A673 (cell line): ENCODE data around the gene ZC2HC1B. TPM values are rescaled to one million over a fixed set of nuclear protein-coding genes. Genes with fewer than 3 reads are reported as not detected.
"Not testable (repeated sequence)": the region's sequence is repeated elsewhere in the genome, so short reads cannot be mapped to it uniquely, and the experiment has no call there.

Source experiments
- BruUV-seq: library from RNA; stranded (reverse); fragments of 400-500 nt; replicated peaks from 2 replicates; lab custom pipeline; 2021; lab: Mats Ljungman, UMichigan
- CTCF ChIA-PET: fragments of 300-600 bp; sonication (Branson Sonifier 250); formaldehyde crosslinking; loops from one replicate; lab custom pipeline; 2022; ENCODE audit warnings: antibody characterized with exemption; lab: Charles Lee
- POLR2A ChIA-PET: fragments of 300-600 bp; sonication (Branson Sonifier 250); formaldehyde crosslinking; loops from one replicate; lab custom pipeline; 2022; ENCODE audit warnings: antibody characterized with exemption; ENCODE audit not compliant: low non-redundant PET; lab: Charles Lee
- DNase-seq: peaks from one replicate; pipeline ENCODE4 v3.0.0-alpha.2; 2015; ENCODE audit warnings: low spot score
- H3K27ac ChIP-seq: fragments of 200-600 bp; sonication (generic); 2 replicates; pipeline ENCODE4 v1.5.1; 2016; ENCODE audit warnings: mixed run types, low read depth, mild to moderate bottlenecking, mixed read lengths, antibody characterized with exemption, low read length; ENCODE audit not compliant: poor library complexity, severe bottlenecking
- H3K27me3 ChIP-seq: fragments of 200-600 bp; sonication (generic); replicated peaks from 2 replicates; pipeline ENCODE4 v1.6.1; 2017; ENCODE audit warnings: mixed run types, low read depth, mild to moderate bottlenecking, mixed read lengths, antibody characterized with exemption, low read length; ENCODE audit not compliant: insufficient read depth, poor library complexity
- H3K36me3 ChIP-seq: fragments of 200-600 bp; sonication (generic); 2 replicates; pipeline ENCODE4 v1.6.1; 2016; ENCODE audit warnings: mixed run types, mild to moderate bottlenecking, mixed read lengths, antibody characterized with exemption, low read length; ENCODE audit not compliant: insufficient read depth, poor library complexity, severe bottlenecking
- H3K4me1 ChIP-seq: fragments of 200-600 bp; sonication (generic); 2 replicates; pipeline ENCODE4 v1.6.1; 2017; ENCODE audit warnings: mixed run types, mild to moderate bottlenecking, mixed read lengths, antibody characterized with exemption, low read length; ENCODE audit not compliant: insufficient read depth, poor library complexity, severe bottlenecking
- H3K4me3 ChIP-seq: fragments of 200-600 bp; sonication (generic); 2 replicates; pipeline ENCODE4 v1.5.1; 2016; ENCODE audit warnings: low read depth, mixed run types, mild to moderate bottlenecking, mixed read lengths, low read length; ENCODE audit not compliant: poor library complexity, severe bottlenecking
- H3K9me3 ChIP-seq: fragments of 200-600 bp; sonication (generic); 2 replicates; pipeline ENCODE4 v1.6.1; 2016; ENCODE audit warnings: mixed run types, low read depth, mild to moderate bottlenecking, mixed read lengths, antibody characterized with exemption, low read length; ENCODE audit not compliant: poor library complexity, severe bottlenecking
- EZH2 ChIP-seq: fragments of 200-600 bp; sonication (generic); IDR thresholded peaks from 2 replicates; pipeline ENCODE4 v1.6.1; 2017; ENCODE audit warnings: borderline replicate concordance, low read depth, mild to moderate bottlenecking, mixed read lengths, antibody characterized with exemption, low read length; ENCODE audit not compliant: poor library complexity, severe bottlenecking
- intact Hi-C: fragments of 100-400 bp; cut with micrococcal nuclease; formaldehyde crosslinking; loops from one replicate; pipeline ENCODE4 v1.10.0; 2022; ENCODE audit not compliant: unreplicated experiment
- total RNA-seq: library from RNA; stranded (reverse); gene quantifications from 2 replicates; pipeline ENCODE4 v1.2.3, GENCODE V29; 2021
- TF ChIP-seq, protein P1 (sequence below): fragments of 300-800, 200-600 bp; sonication (generic); conservative IDR thresholded peaks from 2 replicates; pipeline ENCODE4 v1.5.1; 2017; ENCODE audit warnings: low read depth, mild to moderate bottlenecking, antibody characterized with exemption, low read length, moderate library complexity, mixed read lengths

The ZC2HC1B gene
- total RNA-seq, 1 experiment from 2014 or later = not detected

DNA sequence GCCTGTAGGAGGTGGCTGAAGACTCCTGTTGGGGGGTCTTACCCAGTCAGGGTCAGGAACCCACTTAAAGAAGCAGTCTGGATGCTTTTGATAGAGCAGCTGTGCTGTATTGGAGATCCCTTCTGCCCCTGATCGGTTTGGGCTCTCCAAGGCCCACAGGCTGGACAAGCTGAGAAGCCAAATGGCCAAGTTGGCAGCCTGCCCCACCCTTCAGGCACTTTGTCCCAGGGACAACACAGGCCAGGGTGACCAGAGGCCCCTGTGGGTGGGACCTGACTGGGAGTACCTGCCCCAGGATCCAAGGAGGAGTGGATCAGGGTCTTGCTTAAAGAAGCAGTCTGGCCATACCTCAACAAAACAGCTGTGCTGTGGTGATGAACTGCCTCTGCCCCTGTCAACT lies 48.4 kb downstream of the ZC2HC1B start:
- no peaks in the 10 kb centered on the region for H3K36me3 ChIP-seq
- ChIA-PET POLR2A (no interaction called here), CTCF (no interaction called here)
- H3K4me3 ChIP-seq = no peak overlapping the region
- H3K27me3 ChIP-seq = no peaks in the 10 kb centered on the region
- TF ChIP-seq EZH2 = no peak
- TF ChIP-seq, protein P1, sequence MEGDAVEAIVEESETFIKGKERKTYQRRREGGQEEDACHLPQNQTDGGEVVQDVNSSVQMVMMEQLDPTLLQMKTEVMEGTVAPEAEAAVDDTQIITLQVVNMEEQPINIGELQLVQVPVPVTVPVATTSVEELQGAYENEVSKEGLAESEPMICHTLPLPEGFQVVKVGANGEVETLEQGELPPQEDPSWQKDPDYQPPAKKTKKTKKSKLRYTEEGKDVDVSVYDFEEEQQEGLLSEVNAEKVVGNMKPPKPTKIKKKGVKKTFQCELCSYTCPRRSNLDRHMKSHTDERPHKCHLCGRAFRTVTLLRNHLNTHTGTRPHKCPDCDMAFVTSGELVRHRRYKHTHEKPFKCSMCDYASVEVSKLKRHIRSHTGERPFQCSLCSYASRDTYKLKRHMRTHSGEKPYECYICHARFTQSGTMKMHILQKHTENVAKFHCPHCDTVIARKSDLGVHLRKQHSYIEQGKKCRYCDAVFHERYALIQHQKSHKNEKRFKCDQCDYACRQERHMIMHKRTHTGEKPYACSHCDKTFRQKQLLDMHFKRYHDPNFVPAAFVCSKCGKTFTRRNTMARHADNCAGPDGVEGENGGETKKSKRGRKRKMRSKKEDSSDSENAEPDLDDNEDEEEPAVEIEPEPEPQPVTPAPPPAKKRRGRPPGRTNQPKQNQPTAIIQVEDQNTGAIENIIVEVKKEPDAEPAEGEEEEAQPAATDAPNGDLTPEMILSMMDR = no peak
- BruUV-seq = no TSS peak
- intact Hi-C loops = no loop called here
- no peak for DNase-seq
- H3K9me3 ChIP-seq = no peaks in the 10 kb centered on the region
- no peaks in the 10 kb centered on the region for H3K4me1 ChIP-seq
- H3K27ac ChIP-seq = no peak overlapping the region

DNA sequence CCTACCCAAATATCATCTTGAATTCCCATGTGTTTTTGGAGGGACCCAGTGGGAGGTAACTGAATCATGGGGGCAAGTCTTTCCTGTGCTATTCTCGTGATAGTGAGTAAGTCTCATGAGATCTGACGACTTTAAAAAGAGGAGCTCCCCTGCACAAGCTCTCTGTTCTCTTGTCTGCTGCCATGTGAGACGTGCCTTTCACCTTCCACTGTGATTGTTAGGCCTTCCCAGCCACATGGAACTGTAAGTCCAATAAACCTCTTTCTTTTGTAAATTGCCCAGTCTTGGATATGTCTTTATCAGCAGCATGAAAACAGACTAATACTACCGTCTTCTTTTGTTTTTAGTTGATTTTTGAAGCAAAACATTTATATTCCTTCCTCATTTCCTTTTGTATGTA lies 52.8 kb downstream of the ZC2HC1B start:
- H3K27me3 ChIP-seq, H3K36me3 ChIP-seq, BruUV-seq, DNase-seq, intact Hi-C loops, POLR2A ChIA-PET, H3K9me3 ChIP-seq, H3K27ac ChIP-seq, H3K4me3 ChIP-seq, CTCF ChIA-PET, H3K4me1 ChIP-seq: not testable (repeated sequence)

DNA sequence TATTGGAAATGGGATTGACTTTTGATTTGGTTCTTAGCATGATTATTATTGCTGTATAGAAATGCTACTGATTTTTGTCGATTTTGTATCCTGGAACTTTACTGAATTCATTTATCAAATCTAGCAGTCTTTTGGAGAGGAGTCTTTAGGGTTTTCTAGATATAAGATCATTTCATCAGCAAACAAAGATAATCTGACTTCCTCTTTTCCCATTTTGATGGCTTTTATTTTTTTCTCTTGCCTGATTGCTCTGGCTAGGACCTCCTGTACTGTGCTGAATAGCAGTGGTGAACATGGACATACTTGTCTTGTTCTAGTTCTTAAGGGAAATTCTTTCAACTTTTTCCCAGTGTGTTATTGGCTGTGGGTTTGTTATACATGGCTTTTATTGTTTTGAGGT lies 64.6 kb downstream of the ZC2HC1B start:
- ChIA-PET CTCF (no interaction called here), POLR2A (no interaction called here)
- DNase-seq = no peak
- no peak overlapping the region for H3K4me3 ChIP-seq
- TF ChIP-seq, protein P1 = no peak
- no peak for TF ChIP-seq EZH2
- H3K36me3 ChIP-seq = no peaks in the 10 kb centered on the region
- no TSS peak for BruUV-seq
- intact Hi-C loops = no loop called here
- H3K4me1 ChIP-seq = no peaks in the 10 kb centered on the region
- no peaks in the 10 kb centered on the region for H3K9me3 ChIP-seq
- H3K27ac ChIP-seq = no peak overlapping the region
- H3K27me3 ChIP-seq = no peaks in the 10 kb centered on the region

DNA sequence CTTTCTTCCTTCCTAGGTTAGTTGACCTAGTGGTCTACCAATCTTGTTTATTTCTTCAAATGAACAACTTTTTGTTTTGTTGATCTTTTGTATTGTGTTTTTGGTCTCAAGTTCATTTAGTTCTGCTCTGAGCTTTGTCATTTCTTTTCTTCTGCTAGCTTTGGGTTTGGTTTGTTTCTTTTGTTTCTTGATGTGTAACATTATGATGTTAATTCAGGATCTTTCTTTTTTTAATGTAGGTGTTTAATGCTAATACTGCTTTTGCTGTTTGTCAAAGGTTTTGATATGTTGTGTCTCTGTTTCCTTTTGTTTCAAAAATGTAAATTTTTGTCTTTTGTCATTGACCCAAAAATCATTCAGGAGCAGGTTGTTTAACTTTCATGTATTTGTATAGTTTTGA lies 65.7 kb downstream of the ZC2HC1B start:
- ChIA-PET POLR2A (interaction anchor here (0.6 kb wide), 1 partner anchor 8 kb away, joined by 6 read pairs; no protein-coding TSS in a partner anchor), CTCF (no interaction called here)
- Histone ChIP-seq H3K36me3 (no peaks in the 10 kb centered on the region), H3K9me3 (no peaks in the 10 kb centered on the region), H3K4me1 (no peaks in the 10 kb centered on the region), H3K27ac (no peak overlapping the region), H3K4me3 (no peak overlapping the region), H3K27me3 (no peaks in the 10 kb centered on the region)
- no TSS peak for BruUV-seq
- no peak for DNase-seq
- intact Hi-C loops = no loop called here
- TF ChIP-seq, protein P1 = no peak
- no peak for TF ChIP-seq EZH2
